HG03354 (cell line): ENCODE measurements around the gene TGIF2.
A peak's percentile ranks its signal among the peaks of the same experiment; 100 is the strongest.

Experiments used
- ATAC-seq: cut with Tn5 transposase; IDR thresholded peaks from one replicate; pipeline ENCODE4 v1.9.1; 2021; ENCODE audit warnings: mild to moderate bottlenecking; ENCODE audit not compliant: unreplicated experiment, poor library complexity, severe bottlenecking

TGIF2 gene

DNA sequence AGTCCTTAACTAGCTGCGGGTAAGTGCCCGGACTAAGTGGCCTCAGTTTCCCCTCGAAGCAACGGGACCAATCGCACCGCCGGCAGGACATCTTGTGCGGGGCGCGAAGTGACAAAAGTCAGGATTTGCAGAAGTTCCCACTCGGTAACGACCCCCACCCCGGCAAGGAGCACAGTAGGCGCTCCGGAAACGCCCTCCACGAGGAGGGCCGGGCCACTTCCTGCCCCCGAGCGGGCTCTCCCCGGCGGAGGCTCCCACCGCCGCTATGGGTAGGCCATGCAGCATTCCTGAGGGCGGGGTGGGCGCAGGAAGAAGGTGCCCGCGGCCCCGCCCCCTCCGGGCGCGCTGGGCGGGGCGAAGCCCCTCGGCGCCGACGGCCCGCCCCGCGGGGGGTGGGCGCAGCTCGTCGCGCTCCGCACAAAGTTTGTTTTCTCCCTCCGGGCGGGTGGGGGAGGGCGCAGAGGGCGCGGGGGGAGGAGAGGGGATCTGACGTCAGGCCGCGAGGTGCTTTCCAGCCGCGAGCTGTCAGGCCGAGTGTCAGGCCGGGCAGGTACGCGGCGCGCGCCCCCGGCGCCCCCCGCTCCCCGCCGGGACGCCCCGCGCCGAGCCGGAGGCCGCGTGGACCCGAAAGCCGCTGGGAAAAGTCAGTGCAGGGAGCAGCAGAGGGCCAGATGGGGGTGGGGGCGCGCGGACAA is at the start of gene TGIF2:
Gene TGIF2, plus strand, starts transcription at position 495 of the 695 bp plus-strand sequence. CDS start 5,178 bp downstream, outside the sequence.
- peak; percentile 60 for ATAC-seq

DNA sequence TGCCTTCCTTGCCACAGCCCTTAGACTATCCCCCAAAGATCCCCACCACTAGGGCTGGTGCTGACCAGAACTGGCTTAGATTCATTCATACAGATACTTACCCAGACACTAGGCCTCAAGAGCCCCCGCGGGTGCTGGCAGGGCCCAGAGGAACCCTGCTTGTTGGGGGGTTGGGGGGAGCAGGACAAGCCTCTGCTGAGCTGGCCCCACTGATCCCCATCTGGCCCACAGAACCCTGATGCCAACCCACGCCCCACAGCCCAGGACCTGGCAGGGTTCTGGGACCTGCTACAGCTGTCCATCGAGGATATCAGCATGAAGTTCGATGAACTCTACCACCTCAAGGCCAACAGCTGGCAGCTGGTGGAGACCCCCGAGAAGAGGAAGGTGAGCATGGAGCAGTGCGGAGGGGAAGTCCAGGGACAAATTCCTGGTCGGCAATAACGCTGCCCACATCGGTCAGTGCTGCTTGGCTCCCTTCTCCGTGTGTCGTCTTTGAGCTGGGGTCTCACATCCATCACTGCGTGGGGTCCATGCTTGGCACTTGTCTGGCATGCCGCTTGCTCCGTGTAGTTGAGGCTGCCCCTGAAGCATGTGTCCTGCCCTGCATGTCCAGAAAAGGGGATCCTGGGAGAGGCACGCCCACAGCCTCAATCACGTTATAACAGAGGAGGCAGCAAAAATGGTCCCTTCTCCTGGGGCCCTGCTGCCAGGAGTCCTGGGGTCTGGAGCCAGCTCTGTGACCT is 47.6 kb upstream of the TGIF2 start:
- ATAC-seq = no peak

DNA sequence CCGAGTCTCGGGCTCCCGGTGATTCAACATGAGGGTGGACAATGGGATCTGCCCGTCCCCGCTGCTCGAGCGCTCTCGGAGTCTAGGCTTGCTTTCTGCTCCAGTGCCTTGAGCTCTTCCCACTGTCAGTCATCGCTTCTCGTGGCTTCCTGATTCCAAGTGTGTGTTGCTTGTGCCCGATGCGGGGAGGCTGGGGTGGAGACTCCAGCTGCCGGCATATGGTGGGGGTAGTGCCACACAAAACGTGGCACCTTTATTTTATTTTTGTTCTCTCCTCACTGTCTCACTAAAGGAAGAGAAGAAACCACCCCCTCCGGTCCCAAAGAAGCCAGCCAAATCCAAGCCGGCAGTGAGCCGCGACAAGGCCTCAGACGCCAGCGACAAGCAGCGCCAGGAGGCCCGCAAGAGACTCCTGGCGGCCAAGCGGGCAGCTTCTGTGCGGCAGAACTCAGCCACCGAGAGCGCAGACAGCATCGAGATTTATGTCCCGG is 46.8 kb upstream of the TGIF2 start:
- no peak for ATAC-seq

DNA sequence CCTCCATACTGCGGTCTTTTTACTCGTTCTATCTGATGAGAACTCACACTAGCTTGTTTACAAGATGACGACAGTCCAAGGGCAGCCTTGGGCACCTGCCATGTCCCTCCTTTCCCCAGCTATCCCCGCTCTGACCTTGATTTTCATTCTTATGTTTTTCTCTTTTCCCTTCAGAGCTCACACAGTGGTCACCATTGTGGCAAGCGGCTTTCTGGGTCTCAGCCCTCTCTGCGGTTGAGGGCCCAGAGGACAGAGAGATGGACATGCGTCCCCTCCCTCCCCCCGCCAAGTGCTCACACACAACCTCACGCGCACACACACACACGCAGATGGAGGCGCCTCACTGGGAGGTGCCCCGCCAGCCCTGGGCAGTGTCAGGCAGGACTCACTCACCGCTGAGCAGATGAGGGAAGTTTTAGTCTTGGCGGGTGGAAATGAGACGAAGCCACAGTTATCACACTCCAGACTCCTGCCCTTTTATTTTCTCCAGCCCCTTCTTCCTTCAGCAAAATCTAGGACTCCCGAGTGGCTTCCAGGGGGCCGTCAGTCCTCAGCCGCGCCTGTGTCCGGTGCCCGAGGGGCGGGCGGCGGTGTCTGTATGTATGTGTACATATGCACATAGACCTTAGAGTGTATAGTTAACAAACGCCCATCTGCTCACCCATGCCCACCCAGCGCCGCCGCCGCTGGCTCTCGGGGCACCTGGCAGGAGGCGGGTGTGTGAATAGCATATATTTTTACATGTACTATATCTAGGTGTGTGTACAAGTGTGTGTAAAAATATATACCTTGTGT is 45.9 kb upstream of the TGIF2 start:
- no peak for ATAC-seq

DNA sequence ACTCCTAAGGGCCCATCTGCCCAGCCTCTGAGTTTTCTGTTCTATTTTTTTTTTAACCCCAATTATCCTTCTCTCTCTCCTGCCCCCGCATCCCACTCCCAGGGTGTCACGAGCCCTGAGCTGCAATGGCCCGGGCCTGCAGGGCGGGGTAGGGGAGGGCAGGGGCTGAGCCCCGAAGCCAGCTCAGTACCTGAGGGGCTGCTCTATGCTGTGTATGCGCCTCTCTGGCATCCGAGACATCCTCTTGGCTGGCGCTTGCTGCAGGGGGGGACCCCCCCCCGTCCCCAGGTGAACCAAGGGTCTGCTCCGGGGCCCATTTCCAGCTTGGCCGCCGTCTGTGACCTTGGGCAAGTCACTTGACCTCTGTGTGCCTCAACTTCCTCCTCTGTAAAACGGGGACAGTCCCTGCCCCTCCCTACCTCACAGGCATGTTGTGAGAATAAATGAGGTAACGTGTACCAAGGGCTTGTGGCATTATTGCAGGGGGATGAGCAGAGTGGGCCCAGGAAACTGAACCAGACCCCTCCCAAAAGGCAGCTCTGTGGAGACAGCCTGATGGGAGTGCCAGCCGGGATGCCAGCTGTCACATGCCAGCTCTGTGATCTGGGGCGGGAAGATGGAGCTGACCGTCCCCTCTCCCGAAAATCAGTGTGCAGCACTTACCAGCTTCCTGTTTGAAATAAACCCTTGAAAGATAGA is 45.1 kb upstream of the TGIF2 start:
- no peak for ATAC-seq

DNA sequence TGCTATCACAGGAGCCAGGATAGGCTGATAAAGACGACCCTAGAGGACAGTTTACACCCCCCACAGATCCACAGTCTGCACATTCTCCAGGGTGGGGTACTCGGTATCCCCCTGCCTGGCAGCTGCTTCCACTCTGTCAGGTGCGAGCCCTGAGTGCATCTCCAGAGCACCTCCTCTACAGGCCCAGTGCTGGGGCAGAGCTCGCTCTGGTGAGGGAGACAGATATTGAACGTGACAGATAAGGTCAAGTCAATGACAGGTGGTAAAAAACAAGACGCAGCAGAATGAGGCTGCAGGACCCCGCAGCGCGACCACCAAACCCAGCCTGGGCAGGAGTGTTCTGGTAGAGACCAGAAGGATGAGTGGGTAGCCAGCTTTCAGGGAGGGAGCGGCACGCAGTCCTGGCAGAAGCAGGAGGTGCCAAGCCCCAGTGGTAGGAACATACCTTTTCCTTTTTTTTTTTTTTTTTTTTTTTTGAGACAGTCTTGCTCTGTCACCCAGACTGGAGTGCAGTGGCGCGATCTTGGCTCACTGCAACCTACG is 44.5 kb upstream of the TGIF2 start:
- ATAC-seq = no peak

DNA sequence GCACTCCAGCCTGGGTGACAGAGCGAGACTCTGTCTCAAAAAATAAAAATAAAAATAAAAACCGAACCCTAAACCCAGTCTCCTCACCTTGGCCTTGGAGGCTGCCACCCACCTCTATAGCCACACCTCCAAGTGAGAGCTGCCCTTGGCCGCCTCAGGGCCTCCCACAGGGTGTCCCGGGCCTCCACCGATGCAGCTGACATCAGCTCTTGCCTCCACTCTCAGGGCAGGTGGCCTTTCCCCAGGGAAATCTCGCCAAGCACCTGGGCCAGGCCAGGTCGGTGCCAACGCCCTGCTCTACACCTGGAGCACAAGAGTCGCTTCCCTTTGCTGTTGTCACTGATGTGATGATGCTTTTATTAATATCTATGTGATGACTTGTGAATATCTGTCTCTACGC is 41.0 kb upstream of the TGIF2 start:
- no peak for ATAC-seq

DNA sequence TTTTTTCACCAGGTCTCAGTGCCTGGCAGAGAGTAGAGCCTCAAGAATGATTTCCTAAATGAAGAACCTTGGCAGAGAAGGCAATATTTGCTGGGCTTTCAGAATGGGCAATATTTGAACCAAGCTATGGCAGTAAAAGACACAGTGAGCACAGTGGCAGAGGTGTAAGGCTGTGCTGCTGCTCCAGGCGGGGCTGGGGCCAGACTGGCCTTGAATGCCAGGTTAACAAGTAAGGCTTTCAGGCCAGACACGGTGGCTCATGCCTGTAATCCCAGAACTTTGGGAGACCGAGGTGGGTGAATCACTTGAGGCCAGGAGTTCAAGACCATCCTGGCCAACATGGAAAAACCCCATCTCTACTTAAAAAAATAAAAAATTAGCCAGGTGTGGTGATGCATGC is 40.6 kb upstream of the TGIF2 start:
- no peak for ATAC-seq

DNA sequence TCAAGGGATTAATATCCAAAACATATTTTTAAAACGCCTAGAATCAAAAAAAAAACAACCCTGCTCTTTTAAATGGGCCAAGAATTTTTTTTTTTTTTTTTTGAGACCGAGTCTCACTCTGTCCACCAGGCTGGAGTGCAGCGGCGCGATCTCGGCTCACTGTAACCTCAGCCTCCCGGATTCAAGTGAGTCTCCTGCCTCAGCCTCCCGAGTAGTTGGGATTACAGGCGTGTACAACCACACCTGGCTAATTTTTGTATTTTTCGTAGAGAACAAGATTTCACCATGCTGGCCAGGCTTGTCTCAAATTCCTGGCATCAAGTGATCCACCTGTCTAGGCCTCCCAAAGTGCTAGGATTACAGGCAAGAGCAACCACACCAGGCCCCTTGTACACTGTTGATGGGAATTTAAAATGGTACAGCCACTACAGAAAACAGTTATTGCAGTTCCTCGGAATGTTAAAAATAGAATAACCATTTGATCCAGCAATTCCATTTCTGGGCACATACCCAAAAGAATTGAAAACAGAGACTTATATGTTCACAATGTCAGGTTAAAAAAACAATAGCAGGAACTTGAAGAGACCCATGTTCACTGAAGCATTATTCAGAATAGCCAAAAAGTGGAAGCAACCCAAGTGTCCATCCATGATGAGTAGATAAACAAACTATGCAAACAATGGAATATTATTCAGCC is 35.2 kb upstream of the TGIF2 start:
- no peak for ATAC-seq

DNA sequence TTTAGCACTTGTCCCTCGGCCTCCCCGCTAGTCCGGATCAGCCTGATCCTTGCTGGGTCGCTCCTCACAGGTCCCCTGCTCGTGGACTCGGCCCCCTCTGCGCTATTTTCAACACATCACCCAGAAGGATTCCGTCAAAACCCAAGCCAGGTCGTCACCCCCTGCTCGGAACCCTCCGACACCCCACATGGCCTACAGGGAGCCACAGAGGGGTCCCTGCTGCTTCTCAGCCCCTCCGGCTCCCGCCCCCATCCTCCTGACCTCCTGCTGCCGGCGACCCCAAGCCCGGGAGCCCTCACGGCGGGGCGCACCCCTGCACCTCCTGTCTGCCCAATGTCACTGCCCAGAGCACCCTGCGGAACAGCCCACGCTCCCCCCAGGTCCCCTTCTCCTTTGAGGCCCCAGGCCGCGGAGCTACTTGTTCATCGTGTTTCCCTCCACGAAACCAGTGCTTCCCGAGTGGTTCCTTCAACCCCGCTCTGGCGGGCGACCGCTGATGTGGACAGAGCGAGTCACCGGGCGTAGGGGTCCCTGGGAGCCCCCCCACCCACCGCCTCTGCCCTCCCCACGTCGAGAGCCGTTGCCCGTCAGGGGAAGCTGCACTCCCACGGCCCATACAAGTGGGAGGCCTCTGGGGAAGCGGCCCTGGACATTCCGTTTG is 32.7 kb upstream of the TGIF2 start:
- ATAC-seq = no peak

DNA sequence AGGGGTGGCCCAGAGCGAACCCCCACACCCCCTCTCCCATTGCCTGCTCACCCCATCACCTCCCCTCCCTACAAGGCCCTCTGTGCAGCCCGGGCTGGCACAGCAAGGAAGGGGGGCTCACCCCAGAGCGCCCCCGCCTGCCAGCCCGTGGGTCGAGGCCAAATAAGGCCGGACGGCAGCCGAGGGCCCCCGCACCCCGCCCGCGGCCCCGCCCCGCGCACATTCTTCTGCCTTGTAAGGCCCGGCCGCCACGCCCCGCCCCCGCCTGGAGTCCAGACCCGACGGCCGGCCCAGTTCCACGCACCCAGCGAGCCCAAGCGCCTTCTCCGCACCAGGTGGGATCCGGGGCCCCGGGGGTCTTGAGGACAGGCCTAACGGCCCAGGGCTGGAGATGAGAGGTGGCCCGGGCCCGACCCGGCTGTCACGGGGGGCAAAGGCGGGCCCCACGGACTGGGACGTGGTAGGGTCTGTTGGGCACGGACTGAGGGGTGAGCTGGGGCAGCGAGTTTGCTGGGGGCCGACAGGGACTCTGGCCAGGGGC is 32.1 kb upstream of the TGIF2 start, which contains the start of gene MYL9:
Gene MYL9, plus strand, starts transcription at position 293 of the 541 bp plus-strand sequence. CDS start 3,366 bp downstream, outside the sequence.
- ATAC-seq = no peak

DNA sequence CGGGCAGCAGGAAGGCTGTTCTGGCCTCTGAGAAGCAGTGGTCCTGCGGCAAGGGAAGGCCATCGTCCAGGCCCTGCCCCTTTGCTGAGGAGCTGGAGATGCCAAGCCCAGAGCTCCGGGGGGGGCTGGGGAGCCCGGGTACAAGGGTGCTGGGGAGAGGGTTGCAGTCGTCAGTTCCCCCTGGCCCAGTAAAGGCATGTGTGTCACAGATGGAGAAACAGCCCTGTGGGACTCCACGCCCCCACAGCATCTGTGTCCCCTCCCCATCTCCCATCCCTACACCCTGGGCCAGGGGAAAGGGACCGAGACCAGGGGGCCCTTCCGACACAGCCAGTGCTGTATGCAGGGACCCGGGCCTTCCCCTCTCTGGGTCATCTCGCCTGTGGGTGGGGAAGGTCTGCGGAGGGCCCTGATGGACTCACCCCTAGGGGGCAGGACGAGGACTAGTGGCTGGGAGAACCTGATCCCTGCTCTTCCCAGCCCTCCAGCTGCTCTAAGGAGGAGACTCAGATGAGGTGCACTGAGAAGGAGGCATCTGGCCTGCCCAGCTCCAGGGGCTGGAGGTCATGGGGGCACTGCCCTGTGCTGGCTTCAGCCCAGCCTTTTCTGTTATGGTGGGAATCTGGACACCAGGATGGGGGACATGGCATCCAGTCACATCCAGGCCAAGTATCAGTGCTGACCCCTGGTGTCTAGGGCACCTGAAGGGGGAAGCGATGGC is 31.5 kb upstream of the TGIF2 start:
- ATAC-seq = no peak

DNA sequence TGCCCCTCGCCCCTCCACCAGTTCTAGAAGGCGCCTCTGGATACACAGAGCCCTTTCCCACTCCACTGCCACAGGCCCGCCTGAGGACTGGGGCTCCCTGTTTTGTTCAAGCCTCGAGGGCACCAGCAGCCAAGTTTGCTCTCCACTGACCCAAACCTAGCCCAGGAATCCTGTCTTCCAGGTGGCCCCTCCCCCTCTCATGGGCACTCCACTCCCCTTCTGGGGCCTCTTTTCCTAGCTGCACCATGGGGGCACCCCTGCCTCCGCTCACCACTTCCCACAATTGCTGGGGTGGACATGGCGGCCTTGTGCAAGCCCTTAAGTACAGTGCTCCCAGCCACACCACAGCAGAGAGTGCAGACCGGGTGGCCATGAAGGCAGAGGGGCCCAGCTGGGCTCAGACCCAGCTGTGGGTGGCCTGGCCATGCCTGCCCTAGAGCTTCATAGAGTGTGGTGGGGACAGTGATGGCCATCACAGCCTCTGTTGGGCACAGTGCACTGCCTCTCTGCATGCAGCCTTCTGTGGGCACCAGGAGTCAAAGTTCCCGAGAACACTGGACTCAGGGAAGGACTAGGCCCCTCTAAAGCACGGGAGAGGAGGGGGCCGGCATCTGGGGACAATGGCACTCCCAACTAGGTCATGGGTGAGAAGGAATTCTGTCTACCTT is 30.7 kb upstream of the TGIF2 start:
- no peak for ATAC-seq

DNA sequence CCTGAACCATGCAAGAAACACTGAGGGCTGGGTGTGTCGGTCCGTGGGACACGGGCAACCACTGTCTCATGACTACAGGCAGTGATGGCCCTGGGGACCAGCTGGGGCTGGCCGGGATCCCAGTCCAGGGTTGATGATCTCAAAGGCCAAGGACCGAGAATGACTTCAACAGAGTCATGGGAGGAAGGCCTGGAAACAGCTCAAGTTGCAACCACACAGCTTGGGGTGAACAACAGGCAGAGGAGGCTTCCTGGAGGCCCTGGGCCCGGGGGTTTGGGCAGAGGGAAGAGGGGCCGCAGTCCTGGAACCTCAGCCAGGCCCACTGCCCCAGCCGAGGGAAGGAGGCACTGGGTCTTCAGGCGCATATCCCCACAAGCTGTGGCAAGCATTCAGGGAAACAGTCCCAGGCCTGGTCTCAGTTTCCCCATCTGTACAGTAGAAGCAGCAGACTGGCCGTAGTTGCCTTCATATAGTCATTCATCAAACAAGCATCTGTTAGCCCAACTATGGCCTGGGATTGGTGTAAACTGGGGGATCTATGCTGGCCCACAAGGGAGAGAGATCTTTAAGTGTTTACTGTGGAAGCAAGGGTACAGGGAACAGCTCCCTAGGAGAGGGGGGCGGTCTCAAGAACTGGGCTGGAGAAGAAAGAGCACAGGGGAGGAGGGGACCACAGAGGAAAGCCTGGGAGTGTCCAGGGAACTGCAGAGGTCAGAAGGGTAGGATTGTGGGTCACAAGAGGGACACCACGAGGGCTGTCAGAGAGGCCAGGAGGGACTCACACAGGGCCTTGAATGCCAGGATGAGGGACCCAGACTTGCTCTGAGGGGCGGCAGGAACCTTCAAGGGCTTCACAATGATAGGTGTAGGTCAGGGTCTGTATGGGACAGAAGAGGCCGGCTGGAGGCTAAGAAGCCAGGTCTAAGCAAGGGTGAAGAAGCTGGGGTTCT is 29.9 kb upstream of the TGIF2 start:
- no peak for ATAC-seq

DNA sequence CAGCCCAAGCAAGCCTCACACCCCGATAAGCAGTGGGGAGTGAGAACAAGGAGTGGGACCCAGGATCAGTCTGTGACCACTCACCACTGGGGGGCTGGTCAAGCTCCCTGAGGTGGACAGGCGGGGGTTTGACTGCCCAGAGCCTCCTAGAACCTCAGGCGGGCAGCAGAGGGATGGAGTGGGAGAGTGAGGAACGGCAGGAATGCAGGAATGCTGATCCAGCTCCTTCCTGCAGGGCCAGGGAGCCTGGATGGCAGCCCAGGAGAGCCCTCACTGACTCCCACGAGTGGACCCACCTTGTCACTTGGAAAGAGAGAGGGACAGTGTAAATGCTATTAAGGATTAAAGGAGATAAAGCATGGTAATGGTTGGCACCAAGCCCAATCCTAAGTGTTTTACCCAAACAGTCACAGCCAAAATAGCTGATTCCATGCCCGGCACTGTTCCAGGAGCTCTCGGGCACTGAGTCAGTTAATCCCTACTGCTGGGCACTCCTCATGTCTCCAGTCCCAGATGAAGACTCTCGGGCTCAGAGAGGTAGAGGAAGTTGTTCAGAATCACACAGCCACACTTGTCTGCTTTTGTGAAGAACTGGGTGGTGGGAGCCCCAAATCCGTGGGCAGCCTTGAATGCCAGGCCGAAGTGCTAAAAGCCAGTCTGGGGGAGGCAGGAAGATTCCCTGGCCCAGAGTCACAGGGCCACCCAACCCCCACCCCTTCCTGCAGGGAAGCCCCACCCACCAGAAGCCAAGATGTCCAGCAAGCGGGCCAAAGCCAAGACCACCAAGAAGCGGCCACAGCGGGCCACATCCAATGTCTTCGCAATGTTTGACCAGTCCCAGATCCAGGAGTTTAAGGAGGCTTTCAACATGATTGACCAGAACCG is 29.0 kb upstream of the TGIF2 start:
- ATAC-seq = no peak
